Measurements from ENCODE around the gene SMG6.

Gene SMG6

GRCh38 chr17:2040942-2041560, 262.5 kb downstream of the SMG6 start:
- TF ChIP-seq USF1 (IDR thresholded peaks at IDR 0.05) = no peak
- no peak for TF ChIP-seq EGR1 (IDR thresholded peaks at IDR 0.05)
- no peak for TF ChIP-seq RAD21 (IDR thresholded peaks at IDR 0.05; ENCODE audit: low read depth)
- no peak for TF ChIP-seq CREB1 (IDR thresholded peaks at IDR 0.05; ENCODE audit: low read depth)
- TF ChIP-seq YY1 (IDR thresholded peaks at IDR 0.05; ENCODE audit: low read depth) = no peak
- no peak for TF ChIP-seq TAF1 (IDR thresholded peaks at IDR 0.05; ENCODE audit: low read depth)
- no peak for TF ChIP-seq EP300 (IDR thresholded peaks at IDR 0.05; ENCODE audit: borderline replicate concordance)
- TF ChIP-seq TCF12 (IDR thresholded peaks at IDR 0.05; ENCODE audit: low read depth) = no peak
- no peak for TF ChIP-seq FOXM1 (IDR thresholded peaks at IDR 0.05; ENCODE audit: borderline replicate concordance, low read depth)
- no peak for TF ChIP-seq NFIC (IDR thresholded peaks at IDR 0.05)

GRCh38 chr17:2040219-2040827, 263.3 kb downstream of the SMG6 start:
- no peak for TF ChIP-seq EP300 (IDR thresholded peaks at IDR 0.05; ENCODE audit: borderline replicate concordance)
- no peak for TF ChIP-seq FOXM1 (IDR thresholded peaks at IDR 0.05; ENCODE audit: borderline replicate concordance, low read depth)
- no peak for TF ChIP-seq TAF1 (IDR thresholded peaks at IDR 0.05; ENCODE audit: low read depth)
- no peak for TF ChIP-seq TCF12 (IDR thresholded peaks at IDR 0.05; ENCODE audit: low read depth)
- TF ChIP-seq USF1 (IDR thresholded peaks at IDR 0.05) = no peak
- no peak for TF ChIP-seq ZBTB7A (IDR thresholded peaks at IDR 0.05; ENCODE audit: low read depth)
- no peak for TF ChIP-seq NFIC (IDR thresholded peaks at IDR 0.05)
- TF ChIP-seq EGR1 (IDR thresholded peaks at IDR 0.05) = no peak
- TF ChIP-seq MAX (IDR thresholded peaks at IDR 0.05) = no peak

GRCh38 chr17:2037155-2037554, 266.4 kb downstream of the SMG6 start:
- TF ChIP-seq TEAD4 (IDR thresholded peaks at IDR 0.05) (no peak), TAF1 (IDR thresholded peaks at IDR 0.05; ENCODE audit: low read depth) (no peak), USF1 (IDR thresholded peaks at IDR 0.05) (no peak), FOXM1 (IDR thresholded peaks at IDR 0.05; ENCODE audit: borderline replicate concordance, low read depth) (no peak), MAX (IDR thresholded peaks at IDR 0.05) (no peak), ZBTB7A (IDR thresholded peaks at IDR 0.05; ENCODE audit: low read depth) (no peak), YY1 (IDR thresholded peaks at IDR 0.05; ENCODE audit: low read depth) (no peak), EGR1 (IDR thresholded peaks at IDR 0.05) (no peak), CEBPB (IDR thresholded peaks at IDR 0.05) (no peak), CREB1 (IDR thresholded peaks at IDR 0.05; ENCODE audit: low read depth) (no peak), NFIC (IDR thresholded peaks at IDR 0.05) (no peak), REST (IDR thresholded peaks at IDR 0.05; ENCODE audit: low read depth) (no peak), TCF12 (IDR thresholded peaks at IDR 0.05; ENCODE audit: low read depth) (no peak), EP300 (IDR thresholded peaks at IDR 0.05; ENCODE audit: borderline replicate concordance) (no peak), RAD21 (IDR thresholded peaks at IDR 0.05; ENCODE audit: low read depth) (no peak)

- TF ChIP-seq TAF1 (IDR thresholded peaks at IDR 0.05; ENCODE audit: low read depth) (no peak), NFIC (IDR thresholded peaks at IDR 0.05) (no peak), EP300 (IDR thresholded peaks at IDR 0.05; ENCODE audit: borderline replicate concordance) (no peak), CREB1 (IDR thresholded peaks at IDR 0.05; ENCODE audit: low read depth) (no peak), RAD21 (IDR thresholded peaks at IDR 0.05; ENCODE audit: low read depth) (no peak), CEBPB (IDR thresholded peaks at IDR 0.05) (no peak), YY1 (IDR thresholded peaks at IDR 0.05; ENCODE audit: low read depth) (no peak), REST (IDR thresholded peaks at IDR 0.05; ENCODE audit: low read depth) (no peak), ZBTB7A (IDR thresholded peaks at IDR 0.05; ENCODE audit: low read depth) (no peak), MAX (IDR thresholded peaks at IDR 0.05) (no peak), TEAD4 (IDR thresholded peaks at IDR 0.05) (no peak), FOXM1 (IDR thresholded peaks at IDR 0.05; ENCODE audit: borderline replicate concordance, low read depth) (no peak), USF1 (IDR thresholded peaks at IDR 0.05) (no peak), EGR1 (IDR thresholded peaks at IDR 0.05) (no peak), TCF12 (IDR thresholded peaks at IDR 0.05; ENCODE audit: low read depth) (no peak)
Measured at GRCh38 chr17:2035541-2036488, 267.8 kb downstream of the SMG6 start.

All from Ishikawa (cell line).